SW480 (cell line): ENCODE data around the gene LDLRAD3.
A peak's percentile ranks its signal among the peaks of the same experiment; 100 is the strongest.

ENCODE experiments used
- DNase-seq: peaks from one replicate; pipeline ENCODE4 v3.0.0-alpha.2; 2016; ENCODE audit warnings: low spot score

LDLRAD3 gene

GRCh38 chr11:36240173-36240572 is 296.3 kb downstream of the LDLRAD3 start:
- no peak for DNase-seq

- DNase-seq, result no peak
Observed at GRCh38 chr11:36240801-36241200, 296.9 kb downstream of the LDLRAD3 start.

- no peak for DNase-seq
Observed at GRCh38 chr11:36241497-36241896, 297.6 kb downstream of the LDLRAD3 start.

GRCh38 chr11:36243641-36244040 is 299.8 kb downstream of the LDLRAD3 start:
- no peak for DNase-seq

GRCh38 chr11:36247493-36247892 is 303.6 kb downstream of the LDLRAD3 start:
- DNase-seq, result no peak

- no peak for DNase-seq
Observed at GRCh38 chr11:36248436-36248835, 304.6 kb downstream of the LDLRAD3 start.

GRCh38 chr11:36249246-36249645 is 305.4 kb downstream of the LDLRAD3 start:
- DNase-seq, result no peak

- no peak for DNase-seq
Observed at GRCh38 chr11:36251823-36252222, 308.0 kb downstream of the LDLRAD3 start.

- DNase-seq, result no peak
Observed at GRCh38 chr11:36253238-36253637, 309.4 kb downstream of the LDLRAD3 start.

- peak; percentile 41 for DNase-seq
Observed at GRCh38 chr11:36254713-36255112, 310.9 kb downstream of the LDLRAD3 start.

GRCh38 chr11:36257351-36257750 is 313.5 kb downstream of the LDLRAD3 start:
- DNase-seq, result no peak

GRCh38 chr11:36258730-36259360 is 315.0 kb downstream of the LDLRAD3 start:
- DNase-seq, result peak; percentile 83

GRCh38 chr11:36261094-36261493 is 317.2 kb downstream of the LDLRAD3 start:
- no peak for DNase-seq

GRCh38 chr11:36264011-36264972 is 320.4 kb downstream of the LDLRAD3 start:
- DNase-seq, result no peak

GRCh38 chr11:36264973-36265344 is 321.1 kb downstream of the LDLRAD3 start:
- no peak for DNase-seq

GRCh38 chr11:36265793-36266628 is 322.1 kb downstream of the LDLRAD3 start:
- DNase-seq, result peak; percentile 36

- no peak for DNase-seq
Observed at GRCh38 chr11:36266767-36267166, 322.9 kb downstream of the LDLRAD3 start.

- no peak for DNase-seq
Observed at GRCh38 chr11:36268337-36268985, 324.6 kb downstream of the LDLRAD3 start.

- no peak for DNase-seq
Observed at GRCh38 chr11:36270701-36271100, 326.8 kb downstream of the LDLRAD3 start.

- DNase-seq, result no peak
Observed at GRCh38 chr11:36271794-36272407, 328.0 kb downstream of the LDLRAD3 start.

GRCh38 chr11:36273110-36273509 is 329.2 kb downstream of the LDLRAD3 start:
- no peak for DNase-seq
